OCI-LY1 (cell line): Measurements from ENCODE around the gene ARL3.

Source experiments
- CTCF ChIP-seq: fragments of 200-600 bp; sonication (generic), shearing (Covaris generic); IDR thresholded peaks from 2 replicates; pipeline ENCODE4 v1.5.1; 2017; ENCODE audit warnings: mild to moderate bottlenecking, antibody characterized with exemption, low read length, moderate library complexity, mixed read lengths
- EZH2 ChIP-seq: fragments of 200-600 bp; sonication (generic), shearing (Covaris generic); IDR thresholded peaks from 2 replicates; pipeline ENCODE4 v1.8.0; 2017; ENCODE audit warnings: borderline replicate concordance, mixed run types, mild to moderate bottlenecking, antibody characterized with exemption, low read length, moderate library complexity, mixed read lengths

GRCh38 chr10:102743078-102743587, 28.9 kb upstream of the ARL3 start:
- TF ChIP-seq CTCF (no peak), EZH2 (no peak)
